Measurements from ENCODE around the gene IFNAR2.

Gene IFNAR2

GRCh38 chr21:33256019-33256418 is 26.3 kb downstream of the IFNAR2 start:
- H3K9me3 ChIP-seq (ENCODE audit: control insufficient read depth, insufficient read depth, low read depth, low read length): no peaks in the 10 kb centered on the region
- H3K4me3 ChIP-seq (ENCODE audit: low read depth, low read length): no peak overlapping the region
- no peak overlapping the region for H3K27ac ChIP-seq (ENCODE audit: extremely low read depth, low read depth, low read length)
- CTCF ChIA-PET: no interaction called here
- TF ChIP-seq YY1 (tag by site-specific recombination; IDR thresholded peaks at IDR 0.05) (no peak), ZNF530 (tag by site-specific recombination; IDR thresholded peaks at IDR 0.05; ENCODE audit: low read depth) (no peak), FEZF1 (tag by site-specific recombination; IDR thresholded peaks at IDR 0.05) (no peak), ZNF529 (tag by site-specific recombination; IDR thresholded peaks at IDR 0.05; ENCODE audit: insufficient replicate concordance) (no peak), ZNF311 (tag by site-specific recombination; IDR thresholded peaks at IDR 0.05; ENCODE audit: borderline replicate concordance) (no peak), ZNF843 (tag by site-specific recombination; IDR thresholded peaks at IDR 0.05) (no peak), ZFP3 (tag by site-specific recombination; IDR thresholded peaks at IDR 0.05; ENCODE audit: low read depth) (no peak), ZBTB44 (tag by site-specific recombination; IDR thresholded peaks at IDR 0.05) (no peak), ZNF302 (tag by site-specific recombination; IDR thresholded peaks at IDR 0.05; ENCODE audit: low read depth) (no peak), ZNF248 (tag by site-specific recombination; IDR thresholded peaks at IDR 0.05) (no peak), ZFHX2 (tag by site-specific recombination; conservative IDR thresholded peaks at IDR 0.05) (no peak), ZNF473 (tag by site-specific recombination; IDR thresholded peaks at IDR 0.05) (no peak), ZNF146 (tag by site-specific recombination; IDR thresholded peaks at IDR 0.05) (no peak), ZNF221 (tag by site-specific recombination; IDR thresholded peaks at IDR 0.05; ENCODE audit: borderline replicate concordance) (no peak), ZBTB49 (tag by site-specific recombination; IDR thresholded peaks at IDR 0.05; ENCODE audit: low read depth) (no peak), EGR2 (tag by site-specific recombination; IDR thresholded peaks at IDR 0.05; ENCODE audit: low read depth) (no peak), ZNF501 (tag by site-specific recombination; IDR thresholded peaks at IDR 0.05) (no peak), ZNF169 (tag by site-specific recombination; IDR thresholded peaks at IDR 0.05) (no peak)
- H3K36me3 ChIP-seq (ENCODE audit: control insufficient read depth in 2 of 2, insufficient read depth in 1 of 2, low read length in 2 of 2): peaks cover 11 to 78% of the 10 kb centered on the region in 2 experiments
- H3K4me1 ChIP-seq (ENCODE audit: control insufficient read depth, insufficient read depth, low read length): no peaks in the 10 kb centered on the region
- POLR2A ChIA-PET: no interaction called here

GRCh38 chr21:33257094-33257803 is 27.5 kb downstream of the IFNAR2 start:
- TF ChIP-seq ZNF707 (tag by site-specific recombination; IDR thresholded peaks at IDR 0.05) (no peak), ZNF239 (tag by site-specific recombination; IDR thresholded peaks at IDR 0.05) (no peak), ZNF426 (tag by site-specific recombination; IDR thresholded peaks at IDR 0.05) (no peak), KLF8 (tag by site-specific recombination; IDR thresholded peaks at IDR 0.05) (no peak), ZNF114 (tag by site-specific recombination; IDR thresholded peaks at IDR 0.05) (no peak), ZBTB6 (tag by site-specific recombination; IDR thresholded peaks at IDR 0.05) (no peak), OSR2 (tag by site-specific recombination; IDR thresholded peaks at IDR 0.05) (no peak), ZNF785 (tag by site-specific recombination; IDR thresholded peaks at IDR 0.05) (no peak), HOXA7 (CRISPR knock-in tag; IDR thresholded peaks at IDR 0.05; ENCODE audit: borderline replicate concordance) (no peak)
- Histone ChIP-seq H3K4me3 (ENCODE audit: low read depth, low read length) (no peak overlapping the region), H3K27ac (ENCODE audit: extremely low read depth, low read depth, low read length) (no peak overlapping the region), H3K36me3 (ENCODE audit: control insufficient read depth in 2 of 2, insufficient read depth in 1 of 2, low read length in 2 of 2) (peaks cover 10 to 67% of the 10 kb centered on the region in 2 experiments), H3K4me1 (ENCODE audit: control insufficient read depth, insufficient read depth, low read length) (no peaks in the 10 kb centered on the region), H3K9me3 (ENCODE audit: control insufficient read depth, insufficient read depth, low read depth, low read length) (no peaks in the 10 kb centered on the region)
- CTCF ChIA-PET: no interaction called here
- POLR2A ChIA-PET: interaction anchor here (0.6 kb wide), 1 partner anchor 486 kb away, joined by 3 read pairs; the partner anchor contains the start of gene PAXBP1
